ENCODE measurements around the gene C4BPA. TPM values are rescaled to one million over a fixed set of nuclear protein-coding genes. Genes with fewer than 3 reads are reported as not detected.

Gene C4BPA
- total and polyA plus RNA-seq, 2 of the 4 experiments (the other 2 are of a cell fraction): not detected

DNA sequence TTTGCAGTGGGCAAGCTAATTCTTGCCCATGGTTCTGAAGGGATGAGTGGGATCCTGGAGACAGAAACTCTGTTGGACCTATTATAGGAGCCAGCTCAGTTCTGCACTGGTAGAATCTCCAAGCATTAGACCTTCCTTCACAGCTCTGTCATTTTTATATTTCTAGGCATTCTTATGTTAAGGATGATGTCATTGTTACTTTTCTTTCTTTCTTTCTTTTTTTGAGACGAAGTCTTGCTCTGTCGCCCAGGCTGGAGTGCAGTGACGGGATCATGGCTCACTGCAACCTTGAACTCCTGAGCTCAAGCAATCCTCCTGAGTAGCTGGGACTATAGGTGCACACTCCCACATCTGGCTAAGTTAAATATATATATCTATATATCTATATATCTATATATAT is 43.4 kb upstream of the C4BPA start:
- DNase-seq: no peak
- ATAC-seq (ENCODE audit: low read depth): no peak
- Histone ChIP-seq H2AK5ac (ENCODE audit: low read depth, low read length) (no peak overlapping the region), H3K9me1 (ENCODE audit: insufficient read depth, low read length) (no peaks in the 10 kb centered on the region; the same call in 1 of the 2 replicates), H2AFZ (replicated peaks; ENCODE audit: low read length, poor library complexity) (no peak overlapping the region), H4K8ac (ENCODE audit: low read depth in 2 of 2, low read length in 2 of 2) (no peak overlapping the region), H2BK5ac (ENCODE audit: low read depth, low read length, poor library complexity, severe bottlenecking) (no peak overlapping the region), H2BK120ac (ENCODE audit: low read depth, low read length) (no peak overlapping the region), H3K36me3 (ENCODE audit: control insufficient read depth, insufficient read depth, low read length) (no peaks in the 10 kb centered on the region), H4K20me1 (ENCODE audit: insufficient read depth, low read length) (no peaks in the 10 kb centered on the region), H2BK20ac (ENCODE audit: low read depth, low read length) (no peak overlapping the region), H3K23ac (ENCODE audit: low read depth, low read length) (no peak overlapping the region), H3K9me3 (ENCODE audit: control insufficient read depth, insufficient read depth, low read length) (no peaks in the 10 kb centered on the region), H3K79me1 (ENCODE audit: low read depth in 1 of 2, low read length in 2 of 2) (no peaks in the 10 kb centered on the region), H2AK9ac (replicated peaks; ENCODE audit: low read depth, low read length, poor library complexity) (no peak overlapping the region), H4K91ac (ENCODE audit: insufficient read depth, low read depth, low read length) (no peak overlapping the region), H3K4me1 (ENCODE audit: control insufficient read depth, insufficient read depth, low read length) (no peaks in the 10 kb centered on the region), H3K18ac (ENCODE audit: low read depth, low read length) (no peak overlapping the region), H3K4me2 (ENCODE audit: low read depth, low read length) (no peak overlapping the region), H3K14ac (replicated peaks; ENCODE audit: low read depth, low read length) (no peak overlapping the region), H3K9ac (ENCODE audit: low read depth, low read length) (no peak overlapping the region), H3K27me3 (ENCODE audit: control insufficient read depth, insufficient read depth, low read length) (peaks cover 2% of the 10 kb centered on the region), H3K27ac (ENCODE audit: insufficient read depth, low read length) (no peak overlapping the region), H3K4ac (ENCODE audit: low read depth, low read length) (no peak overlapping the region), H3K56ac (ENCODE audit: extremely low read depth, insufficient read depth, low read length) (no peak overlapping the region), H3K4me3 (ENCODE audit: insufficient read depth, low read depth, low read length) (no peak overlapping the region), H4K5ac (ENCODE audit: low read depth, low read length) (no peak overlapping the region), H2BK15ac (ENCODE audit: low read depth, low read length) (no peak overlapping the region)
- TF ChIP-seq RFX5 (IDR thresholded peaks at IDR 0.05; ENCODE audit: low read depth, low read length) (no peak), FOS (IDR thresholded peaks at IDR 0.05; ENCODE audit: low read depth, low read length) (no peak), CHD1 (IDR thresholded peaks at IDR 0.05; ENCODE audit: low read depth, low read length) (no peak), MAZ (IDR thresholded peaks at IDR 0.05; ENCODE audit: borderline replicate concordance, low read depth, low read length) (no peak), MAFK (IDR thresholded peaks at IDR 0.05; ENCODE audit: low read depth, low read length) (no peak), BHLHE40 (IDR thresholded peaks at IDR 0.05; ENCODE audit: low read depth, low read length) (no peak), CEBPB (IDR thresholded peaks at IDR 0.05; ENCODE audit: low read depth, low read length) (no peak), NFE2L2 (IDR thresholded peaks at IDR 0.05; ENCODE audit: low read depth, low read length) (no peak), POLR2A (IDR thresholded peaks at IDR 0.05; ENCODE audit: low read depth, low read length) (no peak), RAD21 (IDR thresholded peaks at IDR 0.05; ENCODE audit: low read length) (no peak)
- TF ChIP-seq, protein P1, sequence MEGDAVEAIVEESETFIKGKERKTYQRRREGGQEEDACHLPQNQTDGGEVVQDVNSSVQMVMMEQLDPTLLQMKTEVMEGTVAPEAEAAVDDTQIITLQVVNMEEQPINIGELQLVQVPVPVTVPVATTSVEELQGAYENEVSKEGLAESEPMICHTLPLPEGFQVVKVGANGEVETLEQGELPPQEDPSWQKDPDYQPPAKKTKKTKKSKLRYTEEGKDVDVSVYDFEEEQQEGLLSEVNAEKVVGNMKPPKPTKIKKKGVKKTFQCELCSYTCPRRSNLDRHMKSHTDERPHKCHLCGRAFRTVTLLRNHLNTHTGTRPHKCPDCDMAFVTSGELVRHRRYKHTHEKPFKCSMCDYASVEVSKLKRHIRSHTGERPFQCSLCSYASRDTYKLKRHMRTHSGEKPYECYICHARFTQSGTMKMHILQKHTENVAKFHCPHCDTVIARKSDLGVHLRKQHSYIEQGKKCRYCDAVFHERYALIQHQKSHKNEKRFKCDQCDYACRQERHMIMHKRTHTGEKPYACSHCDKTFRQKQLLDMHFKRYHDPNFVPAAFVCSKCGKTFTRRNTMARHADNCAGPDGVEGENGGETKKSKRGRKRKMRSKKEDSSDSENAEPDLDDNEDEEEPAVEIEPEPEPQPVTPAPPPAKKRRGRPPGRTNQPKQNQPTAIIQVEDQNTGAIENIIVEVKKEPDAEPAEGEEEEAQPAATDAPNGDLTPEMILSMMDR (conservative IDR thresholded peaks at IDR 0.05; ENCODE audit: low read depth, low read length): no peak
- TF ChIP-seq, protein P2, sequence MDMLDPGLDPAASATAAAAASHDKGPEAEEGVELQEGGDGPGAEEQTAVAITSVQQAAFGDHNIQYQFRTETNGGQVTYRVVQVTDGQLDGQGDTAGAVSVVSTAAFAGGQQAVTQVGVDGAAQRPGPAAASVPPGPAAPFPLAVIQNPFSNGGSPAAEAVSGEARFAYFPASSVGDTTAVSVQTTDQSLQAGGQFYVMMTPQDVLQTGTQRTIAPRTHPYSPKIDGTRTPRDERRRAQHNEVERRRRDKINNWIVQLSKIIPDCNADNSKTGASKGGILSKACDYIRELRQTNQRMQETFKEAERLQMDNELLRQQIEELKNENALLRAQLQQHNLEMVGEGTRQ (IDR thresholded peaks at IDR 0.05; ENCODE audit: low read depth, low read length): no peak
- intact Hi-C loops (cut with micrococcal nuclease): no loop called here
- POLR2A ChIA-PET (ENCODE audit: unreplicated experiment): no interaction called here
- no CpG with 5 or more reads among the region's 3 CpGs for WGBS, 2 experiments (ENCODE audit: extremely low coverage in 2 of 2, insufficient read length in 1 of 2)
- in situ Hi-C loops (cut with MboI; ENCODE audit: low sequenced_read_pairs): no loop called here
- CTCF ChIA-PET: interaction anchor here (0.8 kb wide), 1 partner anchor 13 kb away, joined by 3 read pairs; no protein-coding TSS in a partner anchor
- dilution Hi-C loops (cut with HindIII; ENCODE audit: low sequenced_read_pairs, unreplicated experiment): no loop called here
- no TSS peak for BruUV-seq (replicated peaks)

Measured in IMR-90 (cell line).